ENCODE measurements around the gene ADARB2.

ADARB2 gene

DNA sequence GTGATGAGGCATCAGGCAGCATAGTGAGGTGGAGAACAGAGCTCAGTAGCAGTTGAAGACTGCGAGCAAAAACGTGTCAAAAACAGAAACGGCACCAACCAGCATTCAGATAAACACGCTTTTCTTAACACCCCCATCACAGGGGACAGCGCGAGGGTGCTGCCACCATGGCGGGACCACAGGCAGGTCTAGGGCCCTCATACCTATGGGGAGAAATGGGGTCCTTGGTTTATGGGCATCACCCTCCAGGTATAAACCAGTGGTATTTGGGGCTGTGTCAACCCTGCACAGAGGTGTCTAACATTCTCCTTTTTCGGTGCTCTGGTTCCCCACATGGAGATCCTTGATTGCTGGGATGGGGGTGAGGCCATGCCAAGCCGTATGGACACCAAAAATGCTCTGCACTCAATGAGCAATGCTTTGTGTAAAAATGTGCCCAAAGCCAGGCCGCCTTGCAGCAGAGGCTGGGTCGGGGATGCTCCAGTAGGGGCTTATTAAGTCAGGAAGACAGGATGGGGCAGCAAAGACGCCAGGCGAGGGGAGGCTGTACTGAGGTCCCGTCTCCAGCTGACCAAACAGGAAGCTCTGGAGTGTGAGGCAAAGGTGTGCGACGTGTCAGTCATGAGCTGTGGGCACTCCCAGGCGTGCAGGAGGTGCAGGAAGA, 489.6 kb downstream of the ADARB2 start:
- no peak for DNase-seq
- TF ChIP-seq, protein P1, sequence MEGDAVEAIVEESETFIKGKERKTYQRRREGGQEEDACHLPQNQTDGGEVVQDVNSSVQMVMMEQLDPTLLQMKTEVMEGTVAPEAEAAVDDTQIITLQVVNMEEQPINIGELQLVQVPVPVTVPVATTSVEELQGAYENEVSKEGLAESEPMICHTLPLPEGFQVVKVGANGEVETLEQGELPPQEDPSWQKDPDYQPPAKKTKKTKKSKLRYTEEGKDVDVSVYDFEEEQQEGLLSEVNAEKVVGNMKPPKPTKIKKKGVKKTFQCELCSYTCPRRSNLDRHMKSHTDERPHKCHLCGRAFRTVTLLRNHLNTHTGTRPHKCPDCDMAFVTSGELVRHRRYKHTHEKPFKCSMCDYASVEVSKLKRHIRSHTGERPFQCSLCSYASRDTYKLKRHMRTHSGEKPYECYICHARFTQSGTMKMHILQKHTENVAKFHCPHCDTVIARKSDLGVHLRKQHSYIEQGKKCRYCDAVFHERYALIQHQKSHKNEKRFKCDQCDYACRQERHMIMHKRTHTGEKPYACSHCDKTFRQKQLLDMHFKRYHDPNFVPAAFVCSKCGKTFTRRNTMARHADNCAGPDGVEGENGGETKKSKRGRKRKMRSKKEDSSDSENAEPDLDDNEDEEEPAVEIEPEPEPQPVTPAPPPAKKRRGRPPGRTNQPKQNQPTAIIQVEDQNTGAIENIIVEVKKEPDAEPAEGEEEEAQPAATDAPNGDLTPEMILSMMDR (IDR thresholded peaks at IDR 0.05; ENCODE audit: low read depth, low read length), result no peak

DNA sequence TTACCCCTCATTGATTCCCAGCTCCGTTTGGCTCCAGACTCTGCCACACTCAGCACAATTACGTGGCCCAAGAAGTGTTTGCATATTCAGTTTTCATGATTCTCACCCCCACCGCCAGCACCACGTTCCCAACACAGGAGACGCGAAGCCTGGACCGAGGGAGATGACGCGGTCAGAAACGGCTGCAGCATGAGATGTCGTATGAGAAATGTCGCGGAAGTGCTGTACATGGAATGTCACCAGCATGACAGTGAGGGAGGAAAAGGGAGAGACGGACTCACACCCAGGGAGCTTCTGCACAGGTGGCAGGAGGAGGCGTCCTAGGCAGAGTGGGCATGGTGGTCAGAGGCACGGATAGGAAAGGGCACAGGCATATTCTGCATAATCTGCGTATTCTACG, 492.8 kb downstream of the ADARB2 start:
- H3K27me3 ChIP-seq, result peaks cover 8% of the 10 kb centered on the region
- no peaks in the 10 kb centered on the region for H3K9me3 ChIP-seq

More for the DNA sequence above, 489.6 kb downstream of the ADARB2 start:
- Histone ChIP-seq H3K4me3 (ENCODE audit: low read depth, low read length) (no peak overlapping the region), H3K9me3 (no peaks in the 10 kb centered on the region), H3K36me3 (no peaks in the 10 kb centered on the region), H3K4me1 (no peaks in the 10 kb centered on the region), H3K27me3 (no peaks in the 10 kb centered on the region)

DNA sequence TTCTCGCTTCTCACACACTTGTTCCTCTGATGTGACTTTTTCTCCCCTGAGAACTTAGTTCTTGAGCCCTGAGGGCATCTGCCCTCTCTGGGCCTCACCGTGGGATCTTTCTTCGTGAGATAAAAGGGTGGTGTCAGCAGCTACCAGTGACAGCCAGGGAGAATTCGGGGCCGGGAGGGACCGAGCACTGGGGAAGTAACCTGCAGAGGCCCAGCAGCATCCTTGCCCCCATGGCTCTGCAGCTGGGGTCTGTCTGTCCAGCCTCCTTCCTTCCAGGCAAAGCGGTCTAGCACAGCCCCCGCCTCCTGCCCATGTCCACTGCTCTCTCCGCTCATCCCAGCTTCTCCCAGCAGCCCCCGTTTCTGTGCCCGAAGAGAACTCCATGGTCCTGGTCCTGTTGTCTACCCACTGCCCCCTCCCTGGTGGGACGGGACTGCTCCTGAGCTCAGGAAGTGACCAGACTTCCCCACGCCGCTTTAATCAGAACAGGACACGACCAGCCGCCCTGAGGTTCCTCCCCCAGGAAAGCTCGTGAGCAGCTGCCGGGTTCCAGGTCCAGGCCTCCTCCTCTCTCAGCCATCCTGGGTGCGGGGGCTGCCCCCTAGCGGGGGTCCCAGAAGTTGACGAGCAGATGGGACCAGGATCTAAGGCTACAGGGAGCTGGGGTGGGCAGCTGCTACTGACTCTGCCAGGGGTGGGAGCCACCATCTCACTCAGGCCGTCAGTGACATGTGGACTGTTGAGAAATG, 493.7 kb downstream of the ADARB2 start:
- Histone ChIP-seq H3K36me3 (no peaks in the 10 kb centered on the region), H3K4me3 (ENCODE audit: low read depth, low read length) (no peak overlapping the region), H3K27me3 (peaks cover 8% of the 10 kb centered on the region), H3K9me3 (no peaks in the 10 kb centered on the region), H3K4me1 (no peaks in the 10 kb centered on the region)
- DNase-seq, result no peak
- TF ChIP-seq, protein P1 (IDR thresholded peaks at IDR 0.05; ENCODE audit: low read depth, low read length), result no peak

More for the DNA sequence above, 492.8 kb downstream of the ADARB2 start:
- H3K4me3 ChIP-seq (ENCODE audit: low read depth, low read length), result no peak overlapping the region
- no peak for DNase-seq
- TF ChIP-seq, protein P1 (IDR thresholded peaks at IDR 0.05; ENCODE audit: low read depth, low read length), result no peak
- H3K4me1 ChIP-seq, result no peaks in the 10 kb centered on the region
- H3K36me3 ChIP-seq, result no peaks in the 10 kb centered on the region

DNA sequence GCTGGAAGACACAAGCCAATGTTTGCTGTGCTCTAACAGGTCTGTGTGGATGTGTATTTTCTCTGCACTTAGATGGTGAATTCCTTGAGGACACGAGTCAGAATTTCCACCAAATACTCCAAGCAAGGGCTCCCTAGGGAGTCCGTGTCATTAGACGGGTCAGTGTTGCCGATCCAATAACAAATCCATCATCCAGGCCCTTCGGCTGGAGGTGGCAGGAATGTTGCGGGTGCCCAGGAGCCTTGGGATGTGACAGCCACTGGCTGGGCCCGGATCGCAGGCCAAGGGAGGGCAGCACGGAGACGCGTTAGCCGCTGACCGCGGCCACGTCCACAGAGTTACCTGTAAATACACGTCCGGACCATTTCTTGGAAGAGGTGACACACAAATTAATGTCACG, 494.4 kb downstream of the ADARB2 start:
- H3K9me3 ChIP-seq, result no peaks in the 10 kb centered on the region
- TF ChIP-seq, protein P1 (IDR thresholded peaks at IDR 0.05; ENCODE audit: low read depth, low read length), result no peak
- H3K4me1 ChIP-seq, result no peaks in the 10 kb centered on the region
- no peaks in the 10 kb centered on the region for H3K36me3 ChIP-seq
- peaks cover 8% of the 10 kb centered on the region for H3K27me3 ChIP-seq
- DNase-seq, result no peak
- no peak overlapping the region for H3K4me3 ChIP-seq (ENCODE audit: low read depth, low read length)

DNA sequence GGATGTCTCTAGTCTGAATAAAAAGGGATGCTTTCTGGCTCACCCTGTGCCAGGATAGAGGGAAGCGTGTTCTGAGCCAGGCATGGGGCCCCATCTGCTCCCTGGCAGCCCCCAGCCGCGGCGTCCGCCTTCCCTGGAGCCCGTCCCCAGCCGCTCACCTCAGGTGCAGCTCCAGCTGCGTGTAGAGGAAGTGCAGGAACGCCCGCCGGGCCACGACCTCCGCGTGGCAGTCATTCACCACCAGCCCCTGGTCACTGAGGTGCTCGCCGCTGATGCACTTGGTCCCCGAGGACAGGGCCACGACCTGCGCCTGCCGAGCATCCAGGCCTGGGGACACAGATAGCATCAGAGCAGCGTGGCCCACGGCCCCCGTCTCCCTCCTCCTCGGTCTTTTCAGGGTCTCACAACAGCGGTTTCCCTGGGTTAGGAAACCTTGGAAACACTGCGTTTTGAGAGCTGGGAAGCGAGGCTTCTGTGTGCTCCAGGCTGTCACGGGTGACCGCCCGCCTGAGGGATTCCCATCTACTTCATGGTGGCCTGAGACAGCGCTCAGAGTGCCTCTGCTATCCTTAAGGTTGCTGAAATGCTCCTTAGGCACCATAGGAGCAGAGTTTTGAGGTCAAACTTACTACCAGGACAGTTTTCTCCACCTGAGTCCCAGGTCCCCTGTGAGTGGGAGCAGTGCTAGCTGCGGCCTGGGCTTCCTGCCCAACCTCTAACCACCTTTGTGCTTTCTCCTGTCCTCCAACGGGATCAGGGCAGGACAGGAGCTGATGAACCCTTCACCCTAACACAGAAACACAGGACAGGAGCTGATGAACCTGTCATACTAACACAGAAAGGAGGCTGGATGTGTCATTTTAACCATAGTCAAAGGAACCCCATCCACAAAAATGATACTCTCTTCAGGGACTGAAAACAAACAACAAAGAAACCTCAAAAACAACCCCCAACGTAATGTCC, 495.1 kb downstream of the ADARB2 start:
- Histone ChIP-seq H3K4me1 (no peaks in the 10 kb centered on the region), H3K27me3 (peaks cover 8% of the 10 kb centered on the region), H3K36me3 (no peaks in the 10 kb centered on the region), H3K4me3 (ENCODE audit: low read depth, low read length) (no peak overlapping the region), H3K9me3 (no peaks in the 10 kb centered on the region)
- no peak for DNase-seq
- TF ChIP-seq, protein P1 (IDR thresholded peaks at IDR 0.05; ENCODE audit: low read depth, low read length), result no peak

All from BE2C (cell line).